GM19324 (cell line): ENCODE measurements around the gene AKR7A2.

Experiments used
- ATAC-seq: cut with Tn5 transposase; IDR thresholded peaks from one replicate; pipeline ENCODE4 v1.9.1; 2021; ENCODE audit warnings: mild to moderate bottlenecking, moderate library complexity; ENCODE audit not compliant: unreplicated experiment, low FRiP score

Gene AKR7A2

GRCh38 chr1:19343617-19344350 lies 31.8 kb upstream of the AKR7A2 start:
- ATAC-seq = no peak

GRCh38 chr1:19342894-19343616 lies 31.1 kb upstream of the AKR7A2 start:
- ATAC-seq = no peak

GRCh38 chr1:19342062-19342750 lies 30.3 kb upstream of the AKR7A2 start:
- no peak for ATAC-seq

GRCh38 chr1:19341201-19342061 lies 29.5 kb upstream of the AKR7A2 start:
- no peak for ATAC-seq

GRCh38 chr1:19340387-19340937 lies 28.5 kb upstream of the AKR7A2 start:
- ATAC-seq = no peak

GRCh38 chr1:19339214-19339861 lies 27.4 kb upstream of the AKR7A2 start:
- ATAC-seq = no peak

GRCh38 chr1:19338323-19338762 lies 26.4 kb upstream of the AKR7A2 start:
- ATAC-seq = no peak

- no peak for ATAC-seq
These were observed 25.3 kb upstream of the AKR7A2 start for GRCh38 chr1:19337289-19337688.

GRCh38 chr1:19336543-19336942 lies 24.6 kb upstream of the AKR7A2 start:
- no peak for ATAC-seq

- no peak for ATAC-seq
These were observed 21.8 kb upstream of the AKR7A2 start for GRCh38 chr1:19333587-19334354.

GRCh38 chr1:19332832-19333231 lies 20.9 kb upstream of the AKR7A2 start:
- no peak for ATAC-seq

GRCh38 chr1:19331262-19331878 lies 19.4 kb upstream of the AKR7A2 start:
- ATAC-seq = no peak

GRCh38 chr1:19330449-19331135 lies 18.6 kb upstream of the AKR7A2 start:
- ATAC-seq = no peak

- ATAC-seq = no peak
These were observed 17.7 kb upstream of the AKR7A2 start for GRCh38 chr1:19329611-19330010.

- ATAC-seq = no peak
These were observed 17.2 kb upstream of the AKR7A2 start for GRCh38 chr1:19329188-19329587.

GRCh38 chr1:19328486-19328885 lies 16.5 kb upstream of the AKR7A2 start:
- no peak for ATAC-seq

- no peak for ATAC-seq
These were observed 15.8 kb upstream of the AKR7A2 start for GRCh38 chr1:19327736-19328135.

GRCh38 chr1:19327301-19327700 lies 15.4 kb upstream of the AKR7A2 start:
- ATAC-seq = no peak
